UCSD-AML1 (cell line): ENCODE measurements around the gene SERGEF.
"Not testable (repeated sequence)": the region's sequence is repeated elsewhere in the genome, so short reads cannot be mapped to it uniquely, and the experiment has no call there.

Experiments
- DNase-seq: peaks from one replicate; lab custom pipeline; 2025; ENCODE audit not compliant: unreplicated experiment; lab: John Stamatoyannopoulos, UW

SERGEF gene

GRCh38 chr11:17915500-17916143, 97.2 kb downstream of the SERGEF start:
- no peak for DNase-seq

GRCh38 chr11:17914957-17915356, 97.9 kb downstream of the SERGEF start:
- DNase-seq = no peak

GRCh38 chr11:17907046-17907445, 105.8 kb downstream of the SERGEF start:
- no peak for DNase-seq

- DNase-seq = no peak
Observed at GRCh38 chr11:17906436-17906835, 106.4 kb downstream of the SERGEF start.

GRCh38 chr11:17905477-17905876, 107.4 kb downstream of the SERGEF start:
- no peak for DNase-seq

GRCh38 chr11:17901481-17901880, 111.4 kb downstream of the SERGEF start:
- DNase-seq = no peak

GRCh38 chr11:17898782-17899181, 114.1 kb downstream of the SERGEF start:
- DNase-seq = no peak

GRCh38 chr11:17898071-17898470, 114.8 kb downstream of the SERGEF start:
- DNase-seq = no peak

- no peak for DNase-seq
Observed at GRCh38 chr11:17897495-17897894, 115.4 kb downstream of the SERGEF start.

- DNase-seq = not testable (repeated sequence)
Observed at GRCh38 chr11:17896496-17897151, 116.2 kb downstream of the SERGEF start.

GRCh38 chr11:17894929-17895658, 117.8 kb downstream of the SERGEF start:
- no peak for DNase-seq

GRCh38 chr11:17892409-17892808, 120.4 kb downstream of the SERGEF start:
- no peak for DNase-seq

GRCh38 chr11:17890325-17890724, 122.5 kb downstream of the SERGEF start:
- no peak for DNase-seq

- no peak for DNase-seq
Observed at GRCh38 chr11:17887779-17888178, 125.1 kb downstream of the SERGEF start.

GRCh38 chr11:17883946-17884345, 128.9 kb downstream of the SERGEF start:
- DNase-seq = no peak

GRCh38 chr11:17883057-17883456, 129.8 kb downstream of the SERGEF start:
- no peak for DNase-seq

GRCh38 chr11:17878743-17879142, 134.1 kb downstream of the SERGEF start:
- DNase-seq = no peak

GRCh38 chr11:17877886-17878285, 135.0 kb downstream of the SERGEF start:
- no peak for DNase-seq

- no peak for DNase-seq
Observed at GRCh38 chr11:17876827-17877226, 136.0 kb downstream of the SERGEF start.

GRCh38 chr11:17875891-17876290, 137.0 kb downstream of the SERGEF start:
- DNase-seq = no peak

- DNase-seq = no peak
Observed at GRCh38 chr11:17873586-17873985, 139.3 kb downstream of the SERGEF start.

- DNase-seq = not testable (repeated sequence)
Observed at GRCh38 chr11:17868398-17868797, 144.4 kb downstream of the SERGEF start.
